OCI-LY3 (cell line): ENCODE results near the gene SAPCD2.
"Not testable (repeated sequence)": the region's sequence is repeated elsewhere in the genome, so short reads cannot be mapped to it uniquely, and the experiment has no call there.

ENCODE experiments used
- H2AFZ ChIP-seq: fragments of 200-600, 300-600 bp; shearing (Covaris generic); 2 replicates; pipeline ENCODE4 v1.6.0; 2014; ENCODE audit warnings: antibody characterized with exemption, low read depth, low read length
- H3K27ac ChIP-seq: fragments of 200-600, 300-600 bp; sonication (generic); 2 replicates; pipeline ENCODE4 v1.5.1; 2014; ENCODE audit warnings: mild to moderate bottlenecking, low read length, moderate library complexity, mixed read lengths
- H3K27me3 ChIP-seq: fragments of 200-600, 300-600 bp; sonication (generic); 2 replicates; pipeline ENCODE4 v1.6.1; 2014; ENCODE audit warnings: low read depth, low read length, mixed read lengths
- H3K36me3 ChIP-seq: fragments of 200-600, 300-600 bp; sonication (generic); replicated peaks from 2 replicates; pipeline ENCODE3; 2014; ENCODE audit warnings: low read depth, low read length, mixed read lengths
- H3K4me1 ChIP-seq: fragments of 300-600, 200-600 bp; sonication (generic); 2 replicates; pipeline ENCODE4 v1.6.1; 2014; ENCODE audit warnings: low read length, mixed read lengths
- H3K4me2 ChIP-seq: fragments of 200-600, 300-600 bp; sonication (generic); 2 replicates; pipeline ENCODE4 v1.6.1; 2014; ENCODE audit warnings: low read length, mixed read lengths
- H3K4me3 ChIP-seq: fragments of 300-600, 200-600 bp; sonication (generic); 2 replicates; pipeline ENCODE4 v1.5.1; 2014; ENCODE audit warnings: antibody characterized with exemption, mild to moderate bottlenecking, low read length, moderate library complexity
- H3K79me2 ChIP-seq: fragments of 300-600, 200-600 bp; shearing (Covaris generic); 2 replicates; pipeline ENCODE4 v1.6.1; 2014; ENCODE audit warnings: mild to moderate bottlenecking, low read length, mixed read lengths
- H3K9ac ChIP-seq: fragments of 300-600, 200-600 bp; shearing (Covaris generic); 2 replicates; pipeline ENCODE4 v1.6.0; 2014; ENCODE audit warnings: mild to moderate bottlenecking, low read length, moderate library complexity
- H3K9me3 ChIP-seq: fragments of 200-600, 300-600 bp; shearing (Covaris generic); 2 replicates; pipeline ENCODE4 v1.6.1; 2014; ENCODE audit warnings: low read length, mixed read lengths; ENCODE audit not compliant: insufficient read depth
- H4K20me1 ChIP-seq: fragments of 200-600, 300-600 bp; sonication (generic); 2 replicates; pipeline ENCODE4 v1.6.1; 2016; ENCODE audit warnings: low read length, mixed read lengths; ENCODE audit not compliant: insufficient read depth
- EZH2phosphoT487 ChIP-seq: fragments of 200-600 bp; shearing (Covaris generic); IDR thresholded peaks from 2 replicates; pipeline ENCODE4 v1.6.1; 2018; ENCODE audit warnings: antibody characterized with exemption, mixed run types, low read depth
- TF ChIP-seq, protein P1 (sequence below): fragments of 200-600, 300-600 bp; sonication (generic); IDR thresholded peaks from 2 replicates; pipeline ENCODE4 v1.5.1; 2014; ENCODE audit warnings: antibody characterized with exemption, low read length, low read depth

Gene SAPCD2

GRCh38 chr9:137063311-137064026 lies 6.9 kb downstream of the SAPCD2 start:
- Histone ChIP-seq H3K9me3 (no peaks in the 10 kb centered on the region), H3K27ac (no peak overlapping the region), H3K27me3 (no peaks in the 10 kb centered on the region), H3K4me1 (peaks cover 7% of the 10 kb centered on the region), H3K79me2 (peaks cover 4% of the 10 kb centered on the region; the same call in 1 of the 2 replicates), H4K20me1 (peaks cover 15% of the 10 kb centered on the region), H2AFZ (no peak overlapping the region), H3K36me3 (no peaks in the 10 kb centered on the region), H3K4me3 (no peak overlapping the region), H3K9ac (no peak overlapping the region), H3K4me2 (no peak overlapping the region)
- TF ChIP-seq EZH2phosphoT487: no peak
- TF ChIP-seq, protein P1, sequence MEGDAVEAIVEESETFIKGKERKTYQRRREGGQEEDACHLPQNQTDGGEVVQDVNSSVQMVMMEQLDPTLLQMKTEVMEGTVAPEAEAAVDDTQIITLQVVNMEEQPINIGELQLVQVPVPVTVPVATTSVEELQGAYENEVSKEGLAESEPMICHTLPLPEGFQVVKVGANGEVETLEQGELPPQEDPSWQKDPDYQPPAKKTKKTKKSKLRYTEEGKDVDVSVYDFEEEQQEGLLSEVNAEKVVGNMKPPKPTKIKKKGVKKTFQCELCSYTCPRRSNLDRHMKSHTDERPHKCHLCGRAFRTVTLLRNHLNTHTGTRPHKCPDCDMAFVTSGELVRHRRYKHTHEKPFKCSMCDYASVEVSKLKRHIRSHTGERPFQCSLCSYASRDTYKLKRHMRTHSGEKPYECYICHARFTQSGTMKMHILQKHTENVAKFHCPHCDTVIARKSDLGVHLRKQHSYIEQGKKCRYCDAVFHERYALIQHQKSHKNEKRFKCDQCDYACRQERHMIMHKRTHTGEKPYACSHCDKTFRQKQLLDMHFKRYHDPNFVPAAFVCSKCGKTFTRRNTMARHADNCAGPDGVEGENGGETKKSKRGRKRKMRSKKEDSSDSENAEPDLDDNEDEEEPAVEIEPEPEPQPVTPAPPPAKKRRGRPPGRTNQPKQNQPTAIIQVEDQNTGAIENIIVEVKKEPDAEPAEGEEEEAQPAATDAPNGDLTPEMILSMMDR: no peak

DNA sequence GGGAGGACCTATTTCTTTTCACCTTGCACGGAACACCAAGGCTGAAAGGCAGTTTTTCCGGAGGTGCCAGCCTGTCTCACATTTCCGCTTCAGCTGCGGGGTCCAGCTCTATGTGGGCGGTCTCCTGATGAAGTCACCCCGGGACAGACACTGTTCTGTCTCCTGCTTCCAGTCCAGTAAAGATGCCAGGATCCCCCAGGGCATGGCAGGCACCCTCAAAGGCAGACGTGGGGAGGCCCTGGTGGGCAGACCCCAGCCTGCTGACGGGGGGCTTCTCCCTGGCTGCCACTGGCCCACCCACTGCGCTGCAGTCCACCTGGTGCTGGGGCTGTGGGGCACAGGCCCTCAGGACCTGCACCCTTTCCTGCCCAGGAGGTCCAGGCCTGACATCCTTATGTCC lies 7.6 kb downstream of the SAPCD2 start:
- not testable (repeated sequence) for H2AFZ ChIP-seq, H3K4me1 ChIP-seq, H3K27me3 ChIP-seq, H3K27ac ChIP-seq, H3K79me2 ChIP-seq, H3K4me2 ChIP-seq, H3K9me3 ChIP-seq, H3K36me3 ChIP-seq, H4K20me1 ChIP-seq, H3K9ac ChIP-seq, H3K4me3 ChIP-seq

- Histone ChIP-seq H3K27me3 (no peaks in the 10 kb centered on the region), H3K79me2 (no peaks in the 10 kb centered on the region), H3K27ac (no peak overlapping the region), H3K4me2 (no peak overlapping the region), H3K9me3 (no peaks in the 10 kb centered on the region), H3K36me3 (no peaks in the 10 kb centered on the region), H3K9ac (no peak overlapping the region), H2AFZ (no peak overlapping the region), H3K4me3 (no peak overlapping the region), H3K4me1 (no peaks in the 10 kb centered on the region), H4K20me1 (peaks cover 8% of the 10 kb centered on the region; the same call in 1 of the 2 replicates)
- TF ChIP-seq EZH2phosphoT487: no peak
- TF ChIP-seq, protein P1: no peak
Observed at GRCh38 chr9:137062384-137062783, 8.0 kb downstream of the SAPCD2 start.

- Histone ChIP-seq H3K4me1 (no peaks in the 10 kb centered on the region), H2AFZ (no peak overlapping the region), H3K4me2 (no peak overlapping the region), H4K20me1 (no peaks in the 10 kb centered on the region; the same call in 1 of the 2 replicates), H3K36me3 (no peaks in the 10 kb centered on the region), H3K79me2 (no peaks in the 10 kb centered on the region), H3K27ac (no peak overlapping the region), H3K27me3 (no peaks in the 10 kb centered on the region), H3K4me3 (no peak overlapping the region), H3K9me3 (no peaks in the 10 kb centered on the region), H3K9ac (no peak overlapping the region)
- TF ChIP-seq, protein P1: no peak
- TF ChIP-seq EZH2phosphoT487: no peak
Observed at GRCh38 chr9:137058521-137059234, 11.7 kb downstream of the SAPCD2 start.
